Ovary (tissue), 10 donors: ENCODE measurements around the gene IL18BP. TPM values are rescaled to one million over a fixed set of nuclear protein-coding genes. Genes with fewer than 3 reads are reported as not detected.

Source experiments
- DNase-seq, 5 donors: peaks; one replicate each; pipeline ENCODE4 v3.0.0-alpha.2; 2019 to 2020
- H3K27ac ChIP-seq, 2 donors: fragments of 200-600 bp; one replicate each; pipeline versions ENCODE4 v1.5.1 to v1.8.0; 2019 to 2022
- H3K27me3 ChIP-seq: fragments of 200-600 bp; one replicate; pipeline ENCODE4 v1.8.0; 2022
- H3K36me3 ChIP-seq: fragments of 200-600 bp; sonication (generic); one replicate; pipeline ENCODE4 v1.5.1; 2019
- H3K4me1 ChIP-seq: one replicate; pipeline ENCODE4 v1.8.1; 2013; ENCODE audit warnings: mild to moderate bottlenecking, moderate library complexity; ENCODE audit not compliant: insufficient read depth
- H3K4me3 ChIP-seq: fragments of 200-600 bp; sonication (generic); one replicate; pipeline ENCODE4 v1.5.1; 2017
- H3K9me3 ChIP-seq, 2 donors: fragments of 200-600 bp in 1 of 2; sonication (generic) in 1 of 2; one replicate each; pipeline versions ENCODE4 v1.5.1 to v1.8.1; 2013 to 2019; ENCODE audit warnings: mild to moderate bottlenecking in 1 of 2, moderate library complexity in 1 of 2
- EP300 ChIP-seq: sonication (generic); formaldehyde crosslinking; IDR thresholded peaks from one replicate; pipeline ENCODE4 v1.6.1; 2017; ENCODE audit warnings: antibody characterized with exemption
- POLR2A ChIP-seq: fragments of 450-650 bp; IDR thresholded peaks from one replicate; pipeline ENCODE4 v1.6.1; 2017; ENCODE audit warnings: antibody characterized with exemption, mild to moderate bottlenecking, moderate library complexity
- WGBS, 3 donors: extraction: QIAGEN DNeasy Blood & Tissue Kit in 1 of 3; methylation state at CpG; one replicate each; pipeline versions ENCODE4 v1.1.5 to v1.1.7; 2013 to 2017; 5-methylcytosine and 5-hydroxymethylcytosine counted together
- intact Hi-C, 4 donors: fragments of 100-400 bp; cut with DNase I; formaldehyde crosslinking; loops; one replicate each; pipeline versions ENCODE4 v1.11.0 to v1.15.1; 2022 to 2023
- long read RNA-seq, 3 donors: library from polyadenylated mRNA in 2 of 3; unstranded in 2 of 3; transcript quantifications; one replicate each; pipeline ENCODE4 v2.0.0 and lab custom pipeline, GENCODE V29; 2021 to 2026
- polyA plus RNA-seq, 2 donors: library from polyadenylated mRNA; stranded (reverse); fragments of 200-250 nt in 1 of 2; fragments of 350-450 nt in 1 of 2; fragmentation: Illumina TruSeq in 1 of 2; extraction: RNeasy Lipid Tissue Mini Kit (QIAGEN cat#74804) in 1 of 2; gene quantifications; one replicate each; pipeline ENCODE4 v1.2.3, GENCODE V29; 2013 to 2014
- total RNA-seq, 7 donors: library from RNA; depleted of rRNA in 2 of 7; stranded (reverse); fragments of >200 nt in 2 of 7; fragmentation: NEBNext Ultra II Directional in 3 of 7; extraction: Animal tissue kit (Norgen Biotek cat#: 25700) in 3 of 7; gene quantifications; one replicate each; pipeline versions ENCODE4 v1.1.0 to v1.2.4, GENCODE V29; 2016 to 2023
- TF ChIP-seq, protein P1 (sequence below), 3 donors: fragments of 450-650 bp in 2 of 3; fragments of 200-600 bp in 1 of 3; IDR thresholded peaks; one replicate each; pipeline versions ENCODE4 v1.5.1 to v1.8.0; 2016 to 2022; ENCODE audit warnings: antibody characterized with exemption in 3 of 3, mild to moderate bottlenecking in 1 of 3
- donor health status: DM: no; HTN: no; CAD: no; lungs with moderate emphysema.
- donor health status: DM: no; HTN: no; CAD: no.
- donor health status: Bipolar disorder and iron deficiency.
- donor health status: DM: yes; HTN: yes; CAD: no.
- donor health status: DM: no; HTN: no; CAD: no.
- donor health status: DM: yes; HTN: yes; CAD: no.

The IL18BP gene
- total RNA-seq (10 to 100 TPM in 3 of 7 donors, 1 to 10 TPM in 4; 4.6 to 14.2 (median 8.8) TPM), polyA plus RNA-seq (10 to 100 TPM in 1 of 2 donors, 1 to 10 TPM in 1; 8.7 to 17.1 TPM)
- long read RNA-seq, donor 1, partial matches to known transcripts = 0 of 1 reads
- long read RNA-seq, donor 1, other reads (novel, unspliced or antisense) = 1 of 1 reads
- long read RNA-seq, donor 2, full-length matches to known transcripts = 1 of 159 reads
- long read RNA-seq, donor 2, partial matches to known transcripts = 129 of 159 reads
- long read RNA-seq, donor 2, other reads (novel, unspliced or antisense) = 29 of 159 reads
- long read RNA-seq, donor 3, partial matches to known transcripts = 2 of 12 reads
- long read RNA-seq, donor 3, other reads (novel, unspliced or antisense) = 5 of 12 reads

DNA sequence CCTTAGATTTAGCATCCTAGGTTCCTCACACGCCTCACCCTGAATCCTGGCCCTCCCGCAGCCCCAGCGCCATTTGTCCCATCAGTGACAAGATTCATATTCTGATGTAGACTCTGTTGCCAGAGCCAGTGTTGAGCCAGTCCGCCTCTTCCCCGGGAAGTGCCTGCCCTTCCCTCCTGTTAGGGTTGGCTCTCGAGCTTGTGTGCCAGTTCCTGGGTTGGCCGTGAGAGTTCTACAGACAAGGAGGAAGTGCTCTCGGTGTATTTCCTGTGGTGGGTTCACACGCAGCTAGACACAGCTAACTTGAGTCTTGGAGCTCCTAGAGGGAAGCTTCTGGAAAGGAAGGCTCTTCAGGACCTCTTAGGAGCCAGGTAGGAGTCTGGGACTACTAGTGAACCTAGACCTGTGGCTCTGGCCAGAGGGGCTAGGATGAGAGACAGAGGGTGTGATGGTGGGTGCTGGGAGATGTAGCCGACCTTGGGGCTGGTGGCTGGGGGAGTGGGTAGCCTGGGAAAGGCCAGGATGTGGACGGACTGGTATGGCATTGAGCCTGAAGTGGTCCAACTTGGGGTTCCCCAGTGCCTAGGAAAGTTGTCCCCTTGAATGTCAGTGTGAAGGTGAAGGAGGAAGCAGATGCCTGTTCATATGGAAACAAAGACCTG, at the start of gene IL18BP:
TSS of gene IL18BP (plus strand) at position 261 of the 662 bp plus-strand sequence. CDS start 1,076 bp downstream, outside the sequence.
- Histone ChIP-seq H3K9me3 (no peaks in the 10 kb centered on the region), H3K36me3 (no peaks in the 10 kb centered on the region), H3K27ac (peak within 1 kb of the TSS; percentile 28 to 59), H3K4me3 (peak within 1 kb of the TSS; percentile 10), H3K4me1 (peaks cover 3% of the 10 kb centered on the region), H3K27me3 (no peaks in the 10 kb centered on the region)
- intact Hi-C loops = no loop called here
- DNase-seq = no peak
- 78 to 81% (median 81%) methylated on average over 11 of the region's 11 CpGs for WGBS, 3 donors
- TF ChIP-seq, protein P1, sequence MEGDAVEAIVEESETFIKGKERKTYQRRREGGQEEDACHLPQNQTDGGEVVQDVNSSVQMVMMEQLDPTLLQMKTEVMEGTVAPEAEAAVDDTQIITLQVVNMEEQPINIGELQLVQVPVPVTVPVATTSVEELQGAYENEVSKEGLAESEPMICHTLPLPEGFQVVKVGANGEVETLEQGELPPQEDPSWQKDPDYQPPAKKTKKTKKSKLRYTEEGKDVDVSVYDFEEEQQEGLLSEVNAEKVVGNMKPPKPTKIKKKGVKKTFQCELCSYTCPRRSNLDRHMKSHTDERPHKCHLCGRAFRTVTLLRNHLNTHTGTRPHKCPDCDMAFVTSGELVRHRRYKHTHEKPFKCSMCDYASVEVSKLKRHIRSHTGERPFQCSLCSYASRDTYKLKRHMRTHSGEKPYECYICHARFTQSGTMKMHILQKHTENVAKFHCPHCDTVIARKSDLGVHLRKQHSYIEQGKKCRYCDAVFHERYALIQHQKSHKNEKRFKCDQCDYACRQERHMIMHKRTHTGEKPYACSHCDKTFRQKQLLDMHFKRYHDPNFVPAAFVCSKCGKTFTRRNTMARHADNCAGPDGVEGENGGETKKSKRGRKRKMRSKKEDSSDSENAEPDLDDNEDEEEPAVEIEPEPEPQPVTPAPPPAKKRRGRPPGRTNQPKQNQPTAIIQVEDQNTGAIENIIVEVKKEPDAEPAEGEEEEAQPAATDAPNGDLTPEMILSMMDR (IDR thresholded peaks at IDR 0.05) = no peak

DNA sequence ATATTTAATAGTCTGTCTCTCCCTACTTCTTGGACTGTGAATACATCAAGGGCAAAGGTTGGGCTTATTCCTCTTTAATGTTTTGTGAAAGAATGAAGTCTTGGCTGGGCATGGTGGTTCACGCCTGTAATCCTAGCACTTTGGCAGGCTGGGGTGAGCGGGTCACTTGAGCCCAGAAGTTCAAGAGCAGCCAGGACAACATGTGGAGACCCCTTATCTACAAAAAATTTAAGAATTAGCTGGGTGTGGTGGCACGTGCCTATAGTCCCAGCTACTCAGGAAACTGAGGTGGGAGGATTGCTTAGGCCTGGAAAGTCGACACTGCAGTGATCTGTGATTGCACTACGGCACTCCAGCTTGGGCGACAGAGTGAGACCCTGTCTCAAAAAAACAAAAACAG, 49.7 kb upstream of the IL18BP start:
- no peaks in the 10 kb centered on the region for H3K9me3 ChIP-seq
- no peaks in the 10 kb centered on the region for H3K4me1 ChIP-seq
- intact Hi-C loops = no loop called here
- H3K27me3 ChIP-seq = no peaks in the 10 kb centered on the region
- TF ChIP-seq, protein P1 (IDR thresholded peaks at IDR 0.05) = no peak
- no peak for TF ChIP-seq EP300
- no peak for TF ChIP-seq POLR2A
- WGBS, 3 donors = 76 to 83% (median 77%) methylated on average over 6 of the region's 6 CpGs
- no peak overlapping the region for H3K4me3 ChIP-seq
- H3K27ac ChIP-seq = no peak overlapping the region
- no peak for DNase-seq
- no peaks in the 10 kb centered on the region for H3K36me3 ChIP-seq

DNA sequence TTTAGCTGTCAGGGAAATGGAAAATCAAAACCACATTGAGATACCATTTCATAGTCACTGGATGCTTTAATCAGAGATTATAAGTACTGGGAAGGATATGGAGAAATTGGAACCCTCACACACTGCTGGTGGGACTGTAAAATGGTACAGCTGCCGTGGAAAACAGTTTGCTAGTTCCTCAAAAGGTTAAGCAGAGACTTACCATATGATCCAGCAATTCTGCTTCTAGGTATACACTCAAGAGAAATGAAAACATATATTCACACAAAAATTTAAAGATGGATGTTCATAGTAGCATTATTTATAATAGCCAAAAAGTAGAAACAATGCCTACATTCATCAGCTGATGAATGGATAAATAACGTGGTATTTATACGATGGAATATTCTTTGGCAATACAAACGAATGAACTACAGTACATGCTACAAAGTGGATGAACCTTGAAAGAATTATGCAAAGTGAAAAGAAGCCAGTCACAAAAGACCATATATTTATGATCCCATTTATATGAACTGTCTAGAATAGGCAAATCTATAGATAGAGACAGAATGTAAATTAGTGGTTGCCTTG, 46.9 kb upstream of the IL18BP start:
- Histone ChIP-seq H3K27ac (no peak overlapping the region), H3K36me3 (no peaks in the 10 kb centered on the region), H3K27me3 (no peaks in the 10 kb centered on the region), H3K9me3 (no peaks in the 10 kb centered on the region), H3K4me3 (no peak overlapping the region), H3K4me1 (no peaks in the 10 kb centered on the region)
- no peak for DNase-seq
- TF ChIP-seq EP300 (no peak), POLR2A (no peak)
- TF ChIP-seq, protein P1 (IDR thresholded peaks at IDR 0.05) = no peak
- 91 to 92% (median 91%) methylated on average over 4 of the region's 4 CpGs for WGBS, 3 donors
- intact Hi-C loops = no loop called here

DNA sequence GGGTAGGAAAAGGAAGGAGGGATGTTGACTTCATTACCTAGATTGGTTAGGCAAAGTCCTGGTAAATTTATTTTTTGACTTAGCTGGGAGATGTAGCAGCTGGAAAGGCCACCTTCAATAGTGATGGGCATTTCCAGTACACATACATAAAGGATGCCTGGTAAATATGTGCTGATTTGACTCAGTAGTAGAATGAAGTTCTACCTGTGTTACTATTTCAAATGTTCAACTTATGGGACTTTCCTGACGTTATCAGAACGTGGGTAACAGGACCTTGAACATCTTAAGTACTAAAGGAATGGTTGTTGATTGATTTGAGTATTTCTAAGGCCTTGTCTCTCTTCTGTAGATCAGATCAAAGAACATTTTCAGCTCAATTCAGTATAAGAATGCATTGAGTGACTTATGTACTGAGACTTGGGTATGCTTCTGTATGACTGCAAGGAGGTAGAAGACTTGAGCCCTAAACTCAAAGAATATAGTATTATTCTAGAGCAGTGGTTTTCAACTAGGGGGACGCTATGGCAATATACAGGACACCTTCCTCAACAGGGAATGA, 42.7 kb upstream of the IL18BP start:
- WGBS, 3 donors = 59 to 79% (median 61%) methylated on average over 3 of the region's 3 CpGs

More for the DNA sequence above, 42.7 kb upstream of the IL18BP start:
- intact Hi-C loops = no loop called here
- Histone ChIP-seq H3K4me3 (no peak overlapping the region), H3K36me3 (no peaks in the 10 kb centered on the region), H3K9me3 (no peaks in the 10 kb centered on the region), H3K27me3 (no peaks in the 10 kb centered on the region), H3K27ac (no peak overlapping the region), H3K4me1 (no peaks in the 10 kb centered on the region)
- TF ChIP-seq EP300 (no peak), POLR2A (no peak)
- TF ChIP-seq, protein P1 (IDR thresholded peaks at IDR 0.05) = no peak
- no peak for DNase-seq
